ENCODE results near the gene GNGT2.
"Not testable (repeated sequence)": the region's sequence is repeated elsewhere in the genome, so short reads cannot be mapped to it uniquely, and the experiment has no call there.

The GNGT2 gene

GRCh38 chr17:49203796-49204195 is 6.6 kb downstream of the GNGT2 start:
- DNase-seq, result no peak

- no peak for DNase-seq
These were observed 8.9 kb downstream of the GNGT2 start for GRCh38 chr17:49201481-49201927.

- DNase-seq, result no peak
These were observed 9.8 kb downstream of the GNGT2 start for GRCh38 chr17:49200423-49201083.

GRCh38 chr17:49198211-49198610 is 12.2 kb downstream of the GNGT2 start:
- no peak for DNase-seq

GRCh38 chr17:49197346-49197998 is 12.9 kb downstream of the GNGT2 start:
- no peak for DNase-seq

- DNase-seq, result no peak
These were observed 13.9 kb downstream of the GNGT2 start for GRCh38 chr17:49196520-49196919.

GRCh38 chr17:49195751-49196150 is 14.6 kb downstream of the GNGT2 start:
- DNase-seq, result no peak

GRCh38 chr17:49194297-49194607 is 16.1 kb downstream of the GNGT2 start:
- DNase-seq, result no peak

GRCh38 chr17:49193513-49194296 is 16.7 kb downstream of the GNGT2 start:
- DNase-seq, result peak; percentile 15

- peak; percentile 71 for DNase-seq
These were observed 18.2 kb downstream of the GNGT2 start for GRCh38 chr17:49191917-49192741.

GRCh38 chr17:49191409-49191916 is 18.9 kb downstream of the GNGT2 start:
- DNase-seq, result no peak

GRCh38 chr17:49190932-49191331 is 19.4 kb downstream of the GNGT2 start:
- no peak for DNase-seq

GRCh38 chr17:49187301-49187700 is 23.1 kb downstream of the GNGT2 start:
- no peak for DNase-seq

GRCh38 chr17:49185381-49185780 is 25.0 kb downstream of the GNGT2 start:
- not testable (repeated sequence) for DNase-seq

GRCh38 chr17:49184522-49184921 is 25.9 kb downstream of the GNGT2 start:
- DNase-seq, result not testable (repeated sequence)

- no peak for DNase-seq
These were observed 26.6 kb downstream of the GNGT2 start for GRCh38 chr17:49183801-49184200.

- no peak for DNase-seq
These were observed 27.0 kb downstream of the GNGT2 start for GRCh38 chr17:49183341-49183740.

GRCh38 chr17:49180998-49181635 is 29.3 kb downstream of the GNGT2 start:
- no peak for DNase-seq

- peak; percentile 23 for DNase-seq
These were observed 30.1 kb downstream of the GNGT2 start for GRCh38 chr17:49180303-49180702.

GRCh38 chr17:49175978-49176377 is 34.4 kb downstream of the GNGT2 start:
- DNase-seq, result not testable (repeated sequence)

- DNase-seq, result not testable (repeated sequence)
These were observed 39.7 kb downstream of the GNGT2 start for GRCh38 chr17:49170711-49171110.

- no peak for DNase-seq
These were observed 40.2 kb downstream of the GNGT2 start for GRCh38 chr17:49170216-49170615.
